ENCODE results near the gene P2RX4.
"Not testable (repeated sequence)": the region's sequence is repeated elsewhere in the genome, so short reads cannot be mapped to it uniquely, and the experiment has no call there.

DNA sequence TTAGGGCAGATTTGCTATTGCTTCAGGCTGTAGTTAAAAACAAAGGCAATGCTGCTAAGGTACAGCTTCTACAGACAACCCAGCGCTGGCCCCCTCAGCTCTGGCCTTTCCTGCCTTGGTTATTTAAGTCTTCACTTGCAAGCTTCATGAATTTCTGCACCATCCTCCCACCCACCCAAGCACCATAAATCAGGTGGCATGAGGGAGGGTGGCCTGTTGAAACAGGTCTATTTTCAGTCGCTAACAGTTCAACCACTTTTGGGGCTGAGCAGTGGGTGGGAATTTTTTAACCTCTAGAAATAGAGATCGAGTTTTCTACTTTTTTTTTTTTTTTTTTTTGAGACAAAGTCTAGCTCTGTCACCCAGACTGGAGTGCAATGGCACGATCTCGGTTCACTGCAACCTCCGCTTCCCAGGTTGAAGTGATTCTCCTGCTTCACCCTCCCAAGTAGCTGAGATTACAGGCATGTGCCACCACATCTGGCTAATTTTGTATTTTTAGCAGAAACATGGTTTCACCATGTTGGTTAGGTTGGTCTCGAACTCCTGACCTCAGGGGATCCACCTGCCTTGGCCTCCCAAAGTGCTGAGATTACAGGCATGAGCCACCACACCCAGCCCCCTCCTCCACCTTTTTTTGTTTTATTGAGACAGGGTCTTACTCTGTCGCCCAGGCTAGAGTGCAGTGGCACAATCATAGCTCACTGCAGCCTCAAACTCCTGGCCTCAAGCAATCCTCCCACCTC, 47.9 kb downstream of the P2RX4 start:
- not testable (repeated sequence) for TF ChIP-seq SUZ12 (IDR thresholded peaks at IDR 0.05; ENCODE audit: extremely low read depth, insufficient read depth, insufficient read length); YY1 (IDR thresholded peaks at IDR 0.05; ENCODE audit: insufficient read depth, insufficient read length); ZNF274 (IDR thresholded peaks at IDR 0.05; ENCODE audit: low read depth, low read length)
